DMS79 treated with DMSO at 0.1 percent for 48 hours (cell line): ENCODE results near the gene JAM2.
"Not testable (repeated sequence)": the region's sequence is repeated elsewhere in the genome, so short reads cannot be mapped to it uniquely, and the experiment has no call there.

Experiments
- DNase-seq: peaks from one replicate; lab custom pipeline; 2025; lab: John Stamatoyannopoulos, UW

JAM2 gene

DNA sequence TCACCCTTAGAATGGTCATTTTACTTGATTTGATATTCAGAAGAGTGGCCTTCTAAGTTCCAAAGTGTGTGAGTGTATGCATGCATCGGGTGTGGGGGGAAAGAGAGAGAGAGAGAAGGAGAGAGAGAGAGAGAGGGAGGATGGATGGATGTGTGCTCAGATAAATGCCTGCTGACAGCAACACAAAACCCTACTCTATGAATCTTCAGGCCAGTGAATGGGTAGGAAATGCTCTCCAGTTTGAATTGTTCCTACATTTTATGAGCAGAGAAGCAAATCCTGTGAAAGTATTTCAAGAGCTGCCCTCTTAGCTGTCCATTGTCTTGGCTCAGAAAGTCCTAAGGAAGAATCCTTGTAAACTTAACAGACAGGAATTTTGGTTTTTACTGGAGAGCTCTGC is 7.4 kb downstream of the JAM2 start:
- DNase-seq = no peak

DNA sequence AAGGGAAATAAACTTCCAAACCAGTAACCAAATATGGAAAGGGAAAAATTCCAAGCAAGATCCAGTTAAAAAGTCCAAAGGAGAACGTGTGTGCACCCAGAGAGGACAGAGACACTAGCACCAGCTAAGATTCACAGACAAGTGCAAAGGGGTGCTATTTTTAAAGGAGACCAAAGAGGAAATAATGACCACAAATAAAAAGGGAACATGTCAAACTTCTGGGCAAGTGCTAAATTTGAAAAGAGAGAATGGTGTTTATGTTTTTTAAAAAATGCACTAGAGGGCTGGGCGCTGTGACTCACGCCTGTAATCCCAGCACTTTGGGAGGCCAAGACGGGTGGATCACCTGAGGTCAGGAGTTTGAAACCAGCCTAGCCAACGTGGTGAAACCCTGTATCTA is 8.6 kb downstream of the JAM2 start:
- no peak for DNase-seq

DNA sequence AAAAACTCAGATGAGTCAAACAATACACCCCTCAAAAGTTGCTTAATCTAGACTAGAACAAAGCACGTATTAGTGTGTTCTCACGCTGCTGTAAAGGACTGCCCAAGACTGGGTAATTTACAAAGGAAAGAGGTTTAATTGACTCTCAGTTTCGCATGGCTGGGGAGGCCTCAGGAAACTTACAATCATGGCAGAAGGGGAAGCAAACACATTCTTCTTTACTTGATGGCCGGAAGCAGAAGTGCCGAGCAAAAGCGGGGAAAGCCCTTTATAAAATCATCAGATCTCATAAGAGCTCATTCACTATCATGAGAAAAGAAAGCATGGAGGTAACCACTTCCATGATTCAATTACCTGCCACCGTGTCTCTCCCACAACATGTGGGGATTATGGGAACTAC is 10.1 kb downstream of the JAM2 start:
- DNase-seq = no peak

DNA sequence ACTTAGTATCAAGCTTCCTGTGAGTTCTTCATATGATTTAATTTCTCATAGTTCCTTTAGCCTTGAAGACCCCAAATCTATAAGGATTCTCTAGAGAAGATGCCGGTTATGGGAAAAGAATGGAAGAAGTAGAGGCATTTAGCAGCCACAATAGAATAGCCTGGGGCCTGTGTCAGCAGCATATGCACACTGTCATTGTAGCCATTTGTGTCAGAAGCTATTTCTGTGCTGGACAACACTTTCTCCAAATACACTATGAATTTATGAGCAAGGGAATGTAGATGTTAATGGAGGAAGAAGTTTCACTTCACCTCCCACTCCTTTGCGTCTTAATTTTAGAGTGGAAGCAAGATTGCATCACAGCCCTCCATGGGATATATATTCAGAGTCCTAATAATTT is 17.4 kb downstream of the JAM2 start:
- DNase-seq = no peak

DNA sequence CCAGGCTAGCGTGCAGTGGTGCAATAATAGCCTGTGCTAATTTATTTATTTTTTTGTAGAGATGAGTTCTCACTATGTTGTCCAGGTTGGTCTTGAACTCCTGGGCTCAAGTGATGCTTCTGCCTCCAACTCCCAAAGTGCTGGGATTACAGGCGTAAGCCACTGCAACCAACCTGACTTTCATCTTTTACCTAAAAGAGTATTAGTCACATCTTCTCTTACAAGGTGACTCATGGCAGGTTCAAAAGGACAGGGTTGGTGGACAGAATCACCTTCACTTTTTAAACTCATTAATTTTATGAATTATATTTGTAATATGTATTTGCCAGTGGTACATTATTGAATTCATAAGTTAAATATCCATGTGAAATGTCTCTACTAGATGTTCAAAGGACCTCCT is 18.1 kb downstream of the JAM2 start:
- DNase-seq = no peak

DNA sequence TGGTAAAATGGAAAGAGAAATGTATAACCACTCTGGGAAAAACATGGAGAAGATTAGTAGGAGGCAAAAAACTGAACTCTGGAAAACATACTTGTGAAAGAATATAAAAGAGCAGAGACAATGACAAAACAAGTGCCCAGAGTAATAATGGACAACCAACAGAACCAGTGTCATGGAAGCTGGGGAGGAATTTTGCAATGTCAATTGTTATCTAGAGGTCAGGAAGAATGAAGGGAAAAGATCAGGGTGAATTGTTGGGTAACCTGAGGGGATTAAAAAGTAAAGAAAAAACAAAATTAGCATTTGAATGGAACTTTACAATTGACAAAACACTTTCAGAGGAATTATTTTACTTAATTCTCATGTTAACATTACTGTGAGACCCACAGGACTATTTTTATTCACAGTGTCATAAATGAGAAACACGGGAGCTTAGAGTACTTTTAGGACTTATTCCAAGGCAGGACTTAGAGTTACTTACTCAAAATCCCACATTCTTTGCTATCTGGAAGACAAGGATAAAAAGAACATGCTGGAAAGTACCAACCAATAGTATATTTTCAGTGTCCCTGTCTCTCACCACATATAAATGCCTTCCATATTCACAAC is 19.5 kb downstream of the JAM2 start:
- no peak for DNase-seq

DNA sequence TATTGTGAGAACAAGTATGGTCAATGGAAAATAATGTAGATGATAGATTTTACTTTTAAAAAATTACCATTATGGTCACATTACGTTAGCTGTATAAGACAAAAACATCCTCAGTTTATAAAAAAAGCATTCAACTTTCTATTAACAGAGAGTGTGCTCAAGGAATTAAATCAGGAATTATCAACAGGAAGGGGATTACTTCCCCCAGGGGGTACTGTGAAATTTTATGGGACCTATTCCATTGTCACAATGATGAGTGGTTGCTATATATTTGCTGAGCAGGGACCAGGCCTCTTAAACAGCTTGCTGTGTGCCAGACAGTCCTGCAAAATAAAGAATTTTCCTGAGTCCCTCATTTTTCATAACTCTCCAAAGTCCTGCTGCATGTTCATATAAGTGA is 21.2 kb downstream of the JAM2 start:
- no peak for DNase-seq

DNA sequence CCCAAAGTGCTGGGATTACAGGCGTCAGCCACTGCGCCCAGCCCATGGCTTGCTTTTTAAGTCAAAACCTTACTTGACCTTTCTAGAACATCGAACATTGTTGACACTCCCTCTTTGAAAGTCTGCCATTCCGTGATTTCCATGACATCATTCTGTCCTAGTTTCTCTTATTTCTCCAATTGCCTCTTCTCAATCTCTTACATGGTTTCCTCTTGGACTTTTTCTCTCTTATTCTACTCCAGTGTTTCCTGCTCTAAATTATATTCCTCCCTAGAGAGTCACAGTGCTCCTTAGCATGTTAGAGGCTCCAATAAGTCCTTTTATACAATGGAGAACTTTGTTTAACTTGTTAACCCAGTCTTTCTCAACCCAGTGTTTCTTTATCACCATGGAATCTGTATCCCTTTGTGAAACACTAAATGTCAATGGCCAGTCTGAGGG is 25.5 kb downstream of the JAM2 start:
- DNase-seq = no peak

DNA sequence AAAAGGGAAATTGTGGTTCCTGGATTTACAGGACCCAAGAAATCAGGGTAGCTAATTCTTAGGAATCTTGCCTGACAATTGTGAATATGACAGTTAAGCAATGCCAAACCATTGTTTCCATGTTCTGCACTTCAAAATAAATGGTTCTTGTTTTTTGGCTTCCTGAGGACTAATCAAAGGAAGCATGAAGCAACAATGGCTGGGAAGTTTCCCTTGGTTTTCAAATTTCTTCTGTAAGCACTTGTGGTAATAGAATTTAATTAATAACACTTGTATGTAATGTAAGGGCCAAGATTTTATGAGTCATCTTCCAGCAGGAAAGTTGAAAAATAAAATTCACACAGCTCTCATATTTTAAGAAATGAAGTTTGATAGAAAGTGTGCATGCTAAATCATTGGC is 31.7 kb downstream of the JAM2 start:
- DNase-seq = no peak

DNA sequence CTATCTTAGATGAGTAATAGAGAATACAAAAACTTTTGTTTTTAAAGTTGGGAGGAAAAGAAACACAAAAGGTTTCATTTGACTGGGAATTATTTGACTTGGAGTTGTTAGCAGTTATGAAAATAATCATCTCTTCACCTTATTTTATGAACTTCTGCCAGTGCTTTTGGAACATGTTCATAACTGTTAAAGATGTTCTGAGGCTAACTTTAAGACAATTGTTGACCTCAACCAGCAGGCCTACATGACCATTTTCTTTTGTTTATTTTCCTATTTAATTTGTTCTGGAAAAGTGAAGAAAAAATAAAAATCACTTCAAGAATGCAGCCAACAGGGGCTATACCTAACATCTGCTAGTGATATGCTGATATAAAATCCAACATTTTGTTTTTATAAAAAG is 37.4 kb downstream of the JAM2 start:
- DNase-seq = no peak

DNA sequence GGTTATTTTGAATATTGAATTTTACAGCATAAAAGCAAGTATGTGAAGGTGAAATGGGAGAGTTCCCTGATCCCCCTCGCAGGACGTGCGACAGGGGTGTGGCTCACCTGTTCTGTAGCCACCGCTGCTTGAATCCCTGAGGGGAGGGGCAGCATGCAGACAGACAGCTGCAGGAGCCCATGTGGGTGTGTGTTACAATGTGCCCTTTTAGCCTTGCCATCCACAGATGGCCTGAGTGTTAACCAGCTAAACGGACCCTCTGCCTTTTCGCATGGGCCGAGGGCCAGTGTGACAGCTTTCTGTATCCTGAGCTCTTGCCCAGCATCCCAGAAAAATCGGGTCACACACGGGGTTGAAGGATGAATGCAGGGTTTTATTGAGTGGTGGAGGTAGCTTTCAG is 43.3 kb downstream of the JAM2 start:
- DNase-seq = no peak

DNA sequence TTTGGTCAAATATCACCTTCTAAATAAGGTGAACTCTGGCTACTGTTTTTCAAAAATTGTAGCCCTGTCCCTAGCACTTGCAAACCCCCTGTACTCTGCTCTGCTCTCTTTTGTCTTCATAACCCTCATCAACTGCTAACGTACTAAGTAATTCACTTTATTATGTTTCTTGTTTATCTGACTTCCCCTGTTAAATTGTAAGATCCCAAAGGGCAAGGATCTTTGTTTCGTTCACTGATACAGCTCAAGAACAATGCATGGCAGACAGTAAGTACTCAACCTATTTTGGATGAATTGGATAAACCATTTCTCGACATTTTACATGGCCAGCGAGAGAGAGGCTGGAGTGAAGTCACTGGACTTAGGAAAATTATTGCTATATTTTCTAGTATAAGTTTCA is 48.7 kb downstream of the JAM2 start:
- no peak for DNase-seq

DNA sequence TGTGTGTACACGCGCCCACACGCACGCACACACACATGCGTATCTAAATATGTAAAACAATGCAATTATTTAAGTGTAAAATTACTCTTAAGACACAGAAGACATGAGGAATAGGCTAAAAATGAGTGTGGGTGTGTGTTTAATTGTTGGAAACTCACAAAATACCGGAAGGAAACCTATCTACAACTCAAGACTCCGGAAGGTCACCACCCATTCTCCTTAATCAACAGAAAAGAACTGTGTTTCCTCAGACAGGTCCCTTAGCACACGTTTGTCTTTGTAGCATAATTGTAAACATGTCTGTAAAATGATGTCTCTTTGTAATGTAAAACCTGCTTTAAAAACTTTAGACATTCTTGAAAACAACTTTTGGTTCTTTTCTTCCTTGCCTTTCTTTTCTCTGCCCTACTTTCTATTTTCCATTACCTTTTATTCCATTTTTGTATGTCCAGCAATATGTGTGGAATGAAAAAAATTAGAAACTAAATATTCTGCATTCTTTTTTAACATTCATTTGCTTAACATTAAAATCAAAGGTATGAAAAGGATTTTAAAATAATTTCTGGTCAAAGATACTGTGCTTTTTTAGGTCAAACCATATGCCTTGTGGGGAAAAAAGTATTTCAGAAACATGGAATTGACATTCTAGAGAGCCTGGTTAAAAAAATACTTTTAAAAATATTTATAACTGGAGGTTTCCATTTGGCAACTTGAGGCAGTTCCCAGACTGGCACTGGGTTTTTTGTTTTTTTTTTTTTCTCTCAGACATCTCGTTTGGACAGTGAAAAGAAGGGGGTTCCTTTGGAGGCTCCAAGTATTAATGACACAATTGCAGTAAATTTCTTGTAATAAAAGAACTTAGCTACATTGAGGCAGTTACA is 49.5 kb downstream of the JAM2 start:
- no peak for DNase-seq

DNA sequence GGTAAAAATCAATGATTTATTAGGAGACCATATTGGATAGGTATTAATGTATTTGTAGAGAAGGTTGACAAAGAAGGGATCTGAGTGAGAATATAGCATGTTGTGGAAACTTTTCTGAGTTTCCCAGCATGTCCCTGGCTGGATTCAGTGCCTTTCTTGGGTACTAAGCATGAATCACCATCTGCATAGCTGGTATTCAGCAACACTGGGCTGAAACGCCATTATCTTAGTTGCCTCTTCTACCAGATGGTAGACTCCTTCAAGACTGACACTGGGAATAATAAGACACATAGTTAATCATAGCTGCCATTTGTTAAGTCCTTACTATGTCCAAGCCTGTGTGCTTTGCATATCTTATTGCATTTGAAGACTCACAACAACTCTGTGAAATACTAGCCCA is 50.2 kb downstream of the JAM2 start:
- no peak for DNase-seq

DNA sequence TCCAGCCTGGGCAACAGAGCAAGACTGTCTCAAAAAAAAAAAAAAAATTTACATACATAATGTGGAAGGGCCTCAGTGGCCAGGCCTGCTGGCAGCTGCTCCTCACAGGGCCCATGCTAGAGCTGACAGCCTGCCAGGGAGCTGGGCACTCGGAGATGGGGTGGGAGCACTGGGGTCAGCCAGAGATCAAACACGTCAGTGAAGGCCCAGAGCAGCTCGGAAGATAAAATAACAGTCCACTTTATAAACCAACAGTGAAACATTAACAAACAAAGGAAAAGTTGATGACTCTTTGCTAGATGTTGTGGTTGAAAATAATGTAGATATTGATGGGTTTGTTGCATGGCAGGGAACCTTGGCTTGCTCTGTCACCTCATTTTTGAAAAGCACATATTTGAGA is 52.9 kb downstream of the JAM2 start:
- no peak for DNase-seq

DNA sequence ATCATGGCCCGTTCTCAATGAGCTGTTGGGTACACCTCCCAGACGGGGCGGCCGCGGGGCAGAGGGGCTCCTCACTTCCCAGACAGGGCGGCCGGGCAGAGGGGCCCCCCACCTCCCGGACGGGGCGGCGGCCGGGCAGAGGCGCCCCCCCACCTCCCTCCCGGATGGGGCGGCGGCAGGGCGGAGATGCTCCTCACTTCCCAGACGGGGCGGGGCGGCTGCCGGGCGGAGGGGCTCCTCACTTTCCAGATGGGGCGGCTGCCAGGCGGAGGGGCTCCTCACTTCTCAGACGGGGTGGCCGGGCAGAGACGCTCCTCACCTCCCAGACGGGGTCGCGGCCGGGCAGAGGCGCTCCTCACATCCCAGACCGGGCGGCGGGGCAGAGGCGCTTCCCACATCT is 56.4 kb downstream of the JAM2 start:
- DNase-seq = not testable (repeated sequence)

DNA sequence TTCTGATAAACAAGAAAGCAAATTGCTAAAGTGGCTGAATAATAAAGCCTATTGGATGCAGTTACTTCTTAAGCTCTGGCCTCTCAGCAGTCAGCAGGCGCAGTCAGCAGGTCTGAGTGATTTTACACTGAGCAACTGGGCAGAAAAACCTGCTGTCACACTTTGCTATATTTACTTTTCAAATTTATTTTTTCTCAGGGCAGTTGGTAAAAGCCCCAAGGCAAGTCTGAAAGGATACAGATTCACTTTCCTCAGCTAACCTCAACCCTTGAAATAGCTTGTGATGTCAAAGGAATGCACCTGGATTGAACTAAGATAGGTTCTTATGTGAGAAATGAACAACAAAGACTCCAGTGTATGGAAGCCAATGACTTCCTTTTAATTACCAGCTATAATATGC is 61.7 kb downstream of the JAM2 start:
- DNase-seq = no peak

DNA sequence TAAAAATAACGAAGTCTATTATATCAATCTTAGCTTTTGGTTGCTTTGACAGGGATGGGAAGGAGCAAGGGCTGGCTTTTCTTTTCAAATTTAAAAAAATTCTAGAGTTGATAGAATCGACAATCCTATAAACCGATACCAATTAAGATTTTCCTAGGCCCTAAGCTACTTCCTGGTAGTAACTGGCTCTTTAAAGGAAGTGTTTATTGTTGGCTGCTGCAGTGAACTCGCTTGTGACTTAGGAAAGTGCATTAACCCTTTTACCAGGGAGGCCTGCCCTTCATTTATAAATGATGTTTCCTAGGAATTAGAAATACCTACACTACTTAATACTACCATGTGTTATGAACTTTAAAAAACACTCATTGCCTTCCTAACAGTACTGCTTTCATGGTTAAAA is 62.5 kb downstream of the JAM2 start:
- DNase-seq = no peak

DNA sequence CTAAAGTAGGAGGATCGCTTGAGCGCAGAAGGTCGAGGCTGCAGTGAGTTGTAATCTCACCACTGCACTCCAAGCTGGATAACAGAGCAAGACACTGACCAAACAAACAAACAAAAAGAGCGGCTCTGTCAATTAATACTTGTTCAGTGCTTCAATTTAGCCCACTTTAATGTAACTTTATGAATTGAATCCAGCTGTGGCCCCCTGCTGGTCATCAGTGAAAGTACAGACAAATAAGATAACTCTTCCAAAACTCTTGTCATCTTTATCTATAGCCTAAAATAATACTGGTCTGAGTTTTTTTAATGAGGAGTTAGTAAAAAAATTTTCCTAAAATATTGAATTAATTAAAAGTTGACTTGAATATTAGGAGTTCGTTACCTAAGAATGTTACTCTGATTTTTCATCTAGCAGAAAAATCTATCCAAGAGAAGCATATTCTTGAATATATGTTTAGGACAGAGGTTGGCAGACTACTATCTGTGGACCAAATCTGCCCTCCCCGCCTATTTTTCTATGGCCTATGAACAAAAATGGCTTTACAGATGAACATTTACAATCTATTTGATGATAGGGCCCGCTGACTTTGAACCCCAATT is 69.5 kb downstream of the JAM2 start:
- DNase-seq = peak; percentile 36

DNA sequence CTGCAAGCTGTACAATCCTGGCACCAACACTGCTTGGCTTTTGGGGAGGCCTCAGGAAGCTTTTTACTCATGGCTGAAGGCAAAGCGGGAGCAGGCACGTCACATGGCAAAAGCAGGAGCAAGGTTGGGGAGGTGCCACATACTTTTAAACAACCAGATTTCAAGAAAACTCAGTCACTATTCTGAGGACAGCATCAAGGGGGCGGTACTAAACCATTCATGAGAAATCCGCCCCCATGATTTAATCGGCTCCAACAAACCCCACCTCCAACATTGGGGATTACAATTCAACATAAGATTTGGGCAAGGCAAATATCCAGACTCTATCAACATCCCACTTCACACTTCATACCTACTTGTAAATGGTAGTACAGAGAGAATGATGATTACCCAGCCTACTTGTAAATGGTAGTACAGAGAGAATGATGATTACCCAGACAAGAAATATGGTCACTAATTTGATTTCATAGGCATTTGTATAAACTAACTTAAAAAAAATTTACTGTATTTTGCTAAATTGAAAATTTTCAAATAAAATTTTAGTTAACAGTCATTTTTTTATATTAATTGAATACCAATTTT is 70.7 kb downstream of the JAM2 start:
- DNase-seq = no peak

DNA sequence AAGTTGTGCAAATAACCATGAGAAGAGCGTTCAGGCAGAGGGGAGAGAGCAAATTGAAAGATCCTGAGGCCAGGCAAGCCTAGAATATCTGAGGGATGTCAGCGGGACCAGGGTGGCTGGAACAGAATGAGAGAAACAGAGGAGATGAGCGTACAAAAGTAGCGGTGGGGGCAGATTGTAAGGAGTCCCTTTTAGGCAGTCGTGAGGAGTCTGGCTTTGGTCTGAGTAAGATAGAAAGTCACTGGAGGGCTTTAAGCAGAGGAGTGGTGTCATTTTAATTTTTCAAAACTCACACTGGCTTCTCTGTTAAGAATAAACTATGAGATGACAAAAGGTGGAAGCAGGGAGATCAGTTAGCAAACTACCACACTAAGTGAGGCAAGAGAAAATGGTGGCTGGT is 71.5 kb downstream of the JAM2 start:
- DNase-seq = no peak

DNA sequence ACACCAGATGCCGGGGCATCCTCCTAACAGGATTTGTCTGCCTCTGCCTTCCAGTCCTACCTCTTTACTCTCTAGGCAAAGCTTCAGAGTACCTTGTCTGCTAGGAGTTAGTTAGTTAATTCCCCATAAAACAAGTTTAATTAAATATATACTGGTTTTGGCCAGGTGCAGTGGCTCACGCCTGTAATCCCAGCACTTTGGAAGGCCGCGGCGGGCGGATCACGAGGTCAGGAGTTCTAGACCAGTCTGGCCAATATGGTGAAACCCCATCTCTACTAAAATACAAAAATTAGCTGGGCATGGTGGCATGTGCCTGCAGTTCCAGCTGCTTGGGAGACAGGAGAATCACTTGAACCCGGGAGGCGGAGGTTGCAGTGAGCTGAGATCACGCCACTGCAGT is 75.0 kb downstream of the JAM2 start:
- DNase-seq = not testable (repeated sequence)
